Measurements from ENCODE around the gene TNFSF11. TPM values are rescaled to one million over a fixed set of nuclear protein-coding genes. Genes with fewer than 3 reads are reported as not detected.

The TNFSF11 gene
- total RNA-seq: not detected in 2 replicates

GRCh38 chr13:42574011-42574410 lies at the start of gene TNFSF11:
Gene TNFSF11 (plus strand): TSS chr13:42574152. CDS start chr13:42574304, 152 bp downstream.

Other genes starting within 250 kb of the TNFSF11 start
- not detected in 2 replicates for gene FAM216B, start 207.4 kb downstream of the TNFSF11 start, total RNA-seq